Astrocyte (in vitro differentiated cells and primary cell): ENCODE results near the gene RIPOR2.

ENCODE experiments used
- CTCF ChIP-seq: IDR thresholded peaks from 2 replicates; pipeline ENCODE4 v1.5.1; 2011; ENCODE audit warnings: low read depth, mild to moderate bottlenecking, inconsistent platforms, low read length, moderate library complexity; ENCODE audit not compliant: insufficient read depth
- EZH2 ChIP-seq: IDR thresholded peaks from 2 replicates; pipeline ENCODE4 v1.6.1; 2012; ENCODE audit warnings: mild to moderate bottlenecking, low read length, inconsistent platforms; ENCODE audit not compliant: insufficient read depth

- no peak for TF ChIP-seq CTCF
- TF ChIP-seq EZH2 = no peak
Observed at GRCh38 chr6:24768361-24768760, 167.4 kb downstream of the RIPOR2 start.
